ENCODE measurements around the gene MYO7A.

MYO7A gene

DNA sequence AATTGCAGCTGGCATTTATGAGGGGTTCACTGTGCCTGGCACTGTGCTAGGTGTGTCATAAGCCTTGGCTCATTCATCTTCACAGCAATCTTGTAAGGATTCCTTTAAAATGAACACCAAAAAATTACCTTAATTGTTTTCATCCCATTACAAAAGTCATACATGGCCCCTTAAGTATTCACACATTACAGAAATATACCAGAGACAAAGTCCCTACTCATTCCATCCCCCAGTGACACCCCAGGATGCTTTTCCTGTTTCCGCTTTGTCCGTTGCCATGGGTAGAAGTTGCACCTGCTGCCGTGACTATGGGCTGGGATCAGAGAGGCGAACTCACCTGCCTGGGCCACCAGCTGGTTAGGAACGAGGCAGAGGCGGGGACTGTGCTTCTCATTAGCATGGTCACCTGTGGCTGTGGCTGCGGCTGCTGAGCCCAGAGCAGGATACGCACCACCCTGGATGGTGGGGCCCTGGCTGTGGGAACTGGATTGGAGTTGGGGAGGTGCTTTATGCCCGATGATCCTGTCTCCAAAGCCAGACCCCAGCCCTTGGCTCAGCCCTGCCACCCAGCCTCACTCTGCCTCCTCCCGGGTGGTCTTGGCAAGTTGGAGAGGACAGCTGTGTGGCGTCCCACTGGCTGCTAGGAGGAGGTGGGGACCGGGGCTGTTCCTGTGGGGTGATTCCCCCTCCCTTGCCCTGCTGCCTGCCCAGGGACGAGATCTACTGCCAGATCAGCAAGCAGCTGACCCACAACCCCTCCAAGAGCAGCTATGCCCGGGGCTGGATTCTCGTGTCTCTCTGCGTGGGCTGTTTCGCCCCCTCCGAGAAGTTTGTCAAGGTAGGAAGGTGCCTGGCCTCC is 60.8 kb downstream of the MYO7A start:
- DNase-seq = peak; percentile 51

DNA sequence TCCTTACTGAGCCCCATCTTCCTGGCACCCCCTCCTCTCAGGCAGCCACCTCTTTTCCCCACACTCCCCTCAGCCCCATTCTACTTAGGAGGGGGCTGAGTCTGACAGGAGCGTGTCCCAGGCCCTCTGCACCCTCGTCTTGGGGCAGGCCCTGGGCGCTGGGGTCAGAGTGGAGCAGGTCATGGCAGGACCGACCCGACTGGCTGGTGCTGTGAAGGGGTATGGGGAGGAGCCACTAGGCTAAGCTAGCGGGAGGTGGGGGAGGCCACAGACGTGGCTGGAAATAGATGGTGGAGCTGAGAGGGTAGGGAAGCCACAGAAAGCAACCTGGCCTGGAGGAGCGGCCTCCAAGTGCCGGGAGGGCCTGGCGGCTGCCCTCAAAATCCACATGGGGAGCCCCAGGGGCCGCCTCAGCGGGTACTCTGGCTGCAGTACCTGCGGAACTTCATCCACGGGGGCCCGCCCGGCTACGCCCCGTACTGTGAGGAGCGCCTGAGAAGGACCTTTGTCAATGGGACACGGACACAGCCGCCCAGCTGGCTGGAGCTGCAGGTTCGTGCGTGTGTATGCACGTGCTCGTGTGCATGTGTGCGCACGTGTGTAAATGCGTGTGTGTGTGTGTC is 61.7 kb downstream of the MYO7A start:
- no peak for DNase-seq

DNA sequence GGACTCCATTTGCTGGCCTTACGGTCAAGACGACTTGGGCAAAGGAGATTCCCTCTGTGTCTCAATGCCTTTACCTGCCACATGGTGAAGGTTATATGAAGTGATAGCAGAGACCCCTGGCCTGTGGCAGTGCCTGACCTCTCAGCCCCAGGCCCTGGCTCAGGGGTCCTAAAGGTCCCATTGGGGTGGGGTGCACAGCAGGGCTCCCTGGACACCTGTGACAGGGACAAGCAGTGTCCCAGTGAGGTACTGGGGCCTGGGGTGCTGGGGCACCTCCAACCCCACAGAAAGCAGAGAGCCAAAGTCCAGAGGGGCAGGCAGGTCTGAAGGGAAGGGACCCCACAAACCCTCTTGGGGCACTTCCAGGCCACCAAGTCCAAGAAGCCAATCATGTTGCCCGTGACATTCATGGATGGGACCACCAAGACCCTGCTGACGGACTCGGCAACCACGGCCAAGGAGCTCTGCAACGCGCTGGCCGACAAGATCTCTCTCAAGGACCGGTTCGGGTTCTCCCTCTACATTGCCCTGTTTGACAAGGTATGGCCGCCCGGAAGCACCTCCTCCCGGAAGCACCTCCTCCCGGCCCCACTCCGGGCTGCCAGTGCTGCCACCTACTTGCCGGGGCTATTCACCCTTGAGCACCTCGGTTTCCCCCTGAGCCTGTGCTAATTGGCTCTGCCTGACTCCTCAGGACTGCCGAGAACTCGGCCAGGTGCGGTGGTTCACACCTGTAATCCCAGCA is 62.5 kb downstream of the MYO7A start:
- DNase-seq = no peak

DNA sequence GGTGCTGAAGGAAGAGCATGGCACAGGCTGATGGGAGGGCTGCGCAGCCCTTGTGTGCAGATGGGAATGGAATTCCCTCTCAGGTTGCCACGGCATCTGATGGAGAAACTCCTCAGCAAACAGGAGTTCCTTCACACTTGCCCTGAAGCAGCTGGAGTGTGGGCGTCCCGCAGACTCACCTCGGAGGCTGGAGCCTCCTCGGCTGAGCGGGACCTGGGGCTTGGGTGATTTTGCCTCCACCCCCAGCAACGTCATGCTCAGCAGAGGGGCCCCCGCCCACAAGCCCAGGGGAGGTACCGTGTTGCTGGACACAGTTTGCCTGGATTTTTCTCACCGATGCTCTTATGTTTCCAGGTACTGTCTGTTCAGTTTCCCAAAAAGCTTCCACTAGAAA is 63.4 kb downstream of the MYO7A start:
- no peak for DNase-seq

DNA sequence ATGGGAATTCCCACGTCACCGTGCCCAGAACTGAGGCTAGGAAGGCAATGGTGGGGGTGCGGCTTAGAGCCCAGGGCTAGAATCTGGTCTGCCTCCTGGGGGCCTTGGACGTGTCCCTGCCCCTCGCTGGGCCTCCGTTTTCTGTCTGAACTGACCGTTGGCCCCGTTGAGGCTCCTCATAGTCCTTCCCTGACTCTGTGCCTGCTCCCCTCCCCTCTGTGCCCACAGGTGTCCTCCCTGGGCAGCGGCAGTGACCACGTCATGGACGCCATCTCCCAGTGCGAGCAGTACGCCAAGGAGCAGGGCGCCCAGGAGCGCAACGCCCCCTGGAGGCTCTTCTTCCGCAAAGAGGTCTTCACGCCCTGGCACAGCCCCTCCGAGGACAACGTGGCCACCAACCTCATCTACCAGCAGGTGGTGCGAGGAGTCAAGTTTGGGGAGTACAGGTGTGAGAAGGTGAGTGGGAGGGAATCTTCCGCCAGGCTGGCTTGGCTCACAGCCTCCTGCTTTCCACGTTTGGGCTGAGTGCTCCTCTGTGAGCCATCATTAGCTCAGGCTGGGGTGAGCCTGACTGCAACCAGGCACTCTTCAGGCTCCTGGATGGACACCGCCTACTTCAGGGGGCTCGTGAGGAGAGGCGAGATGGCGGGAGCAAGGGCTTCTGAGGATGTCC is 63.9 kb downstream of the MYO7A start:
- no peak for DNase-seq

DNA sequence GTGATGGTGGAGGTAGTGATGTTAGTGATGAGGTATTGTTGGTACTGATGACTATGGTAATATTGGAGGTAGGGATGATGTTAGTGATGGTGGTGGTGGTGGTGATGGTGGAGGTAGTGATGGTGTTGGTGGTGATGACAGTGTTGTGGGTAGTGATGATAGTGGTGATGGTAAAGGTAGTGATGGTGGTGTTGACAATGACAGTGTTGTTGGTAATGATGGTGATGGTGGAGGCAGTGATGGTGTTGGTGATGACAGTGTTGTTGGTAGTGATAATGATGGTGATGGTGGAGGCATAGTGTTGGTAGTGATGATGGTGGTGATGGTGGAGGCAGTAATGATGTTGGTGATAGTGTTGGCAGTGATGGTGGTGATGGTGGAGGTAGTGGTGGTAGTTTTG is 65.1 kb downstream of the MYO7A start:
- no peak for DNase-seq

DNA sequence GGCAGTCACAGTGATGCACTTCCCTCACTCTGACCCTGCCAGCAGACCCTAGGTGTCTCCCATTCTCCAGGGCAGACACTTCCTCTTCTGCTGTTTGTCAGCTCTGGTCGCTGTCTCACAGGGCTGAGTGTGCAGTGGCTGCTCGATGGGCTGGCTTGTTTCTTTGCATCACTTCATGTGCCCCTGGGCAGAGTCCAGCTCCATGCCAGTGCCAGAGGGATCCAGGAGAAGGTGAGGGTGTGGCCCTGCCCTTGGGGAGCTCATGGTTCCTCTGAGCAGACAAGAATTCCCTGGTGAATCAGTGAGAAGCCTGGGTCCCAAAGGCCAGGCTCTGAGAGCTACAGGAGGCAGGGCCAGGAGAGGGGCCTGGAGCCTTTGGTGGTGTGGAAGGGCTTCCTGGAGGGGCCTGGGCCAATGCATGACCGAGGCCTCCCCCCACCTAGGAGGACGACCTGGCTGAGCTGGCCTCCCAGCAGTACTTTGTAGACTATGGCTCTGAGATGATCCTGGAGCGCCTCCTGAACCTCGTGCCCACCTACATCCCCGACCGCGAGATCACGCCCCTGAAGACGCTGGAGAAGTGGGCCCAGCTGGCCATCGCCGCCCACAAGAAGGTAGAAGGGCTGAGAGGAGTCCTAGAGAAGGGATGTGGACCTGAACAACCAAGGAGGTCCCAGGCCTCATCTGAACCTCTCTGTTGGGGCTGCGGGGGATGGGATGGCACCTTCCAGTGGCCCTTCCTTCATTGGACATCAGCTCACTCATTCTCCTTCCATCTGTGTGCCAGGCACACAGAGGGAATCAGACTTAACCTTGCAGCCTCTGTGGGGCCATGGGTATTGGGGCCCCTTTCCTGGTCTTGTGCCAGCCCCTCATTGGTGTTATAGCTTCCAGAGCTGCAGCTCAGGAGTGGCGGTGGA is 66.1 kb downstream of the MYO7A start:
- DNase-seq = no peak

DNA sequence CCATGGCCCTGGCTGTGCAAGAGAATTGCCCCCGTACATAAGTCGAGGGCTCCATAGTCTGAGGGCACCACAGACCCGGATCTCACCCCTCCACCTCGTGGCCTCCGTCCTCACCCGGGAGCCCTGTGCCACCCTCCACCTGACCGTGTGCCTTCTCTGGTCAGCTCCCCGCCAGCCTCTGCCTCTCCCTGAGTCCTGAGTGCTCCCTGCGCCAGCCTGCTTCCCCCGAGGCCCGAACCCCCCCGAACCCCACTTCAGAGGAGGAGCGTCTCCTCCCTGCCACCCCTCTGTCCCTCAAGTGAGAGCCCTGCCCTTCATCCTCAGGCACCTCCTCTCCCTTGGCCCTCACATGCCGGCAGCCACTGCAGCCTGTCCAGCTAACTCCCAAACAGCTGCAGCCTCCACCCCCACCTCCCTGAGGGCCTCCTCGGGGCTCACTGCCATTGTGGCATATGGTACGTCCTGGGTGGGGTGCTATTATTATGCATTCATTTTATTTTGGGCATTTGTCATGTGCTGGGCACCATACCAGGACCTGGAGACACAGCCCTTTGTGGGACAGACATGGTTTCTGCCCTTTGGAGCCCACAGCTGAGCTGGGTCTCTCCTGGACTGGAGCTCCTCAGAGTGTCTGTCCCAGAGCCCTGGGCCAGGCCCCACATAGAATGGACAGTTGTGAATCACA is 67.2 kb downstream of the MYO7A start:
- no peak for DNase-seq

DNA sequence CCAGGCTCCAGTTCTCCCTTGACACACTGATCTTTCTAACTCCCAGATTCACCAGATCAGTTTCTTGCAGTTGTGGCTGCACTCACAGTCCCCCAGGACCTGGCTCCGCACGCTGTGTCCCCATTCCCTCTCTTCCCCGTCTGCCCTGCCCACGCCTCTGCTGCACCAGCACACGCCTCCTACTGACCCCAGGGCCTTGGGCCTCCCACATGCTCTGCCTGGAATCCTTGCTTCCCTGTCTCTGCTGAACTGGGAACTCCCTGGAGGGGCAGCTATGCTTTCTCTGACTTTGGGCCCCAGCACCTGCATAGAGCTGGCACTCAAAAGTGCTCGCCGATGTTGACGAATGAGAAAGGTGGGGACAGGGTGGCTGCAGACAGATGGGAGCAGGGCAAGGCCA is 68.9 kb downstream of the MYO7A start:
- no peak for DNase-seq

DNA sequence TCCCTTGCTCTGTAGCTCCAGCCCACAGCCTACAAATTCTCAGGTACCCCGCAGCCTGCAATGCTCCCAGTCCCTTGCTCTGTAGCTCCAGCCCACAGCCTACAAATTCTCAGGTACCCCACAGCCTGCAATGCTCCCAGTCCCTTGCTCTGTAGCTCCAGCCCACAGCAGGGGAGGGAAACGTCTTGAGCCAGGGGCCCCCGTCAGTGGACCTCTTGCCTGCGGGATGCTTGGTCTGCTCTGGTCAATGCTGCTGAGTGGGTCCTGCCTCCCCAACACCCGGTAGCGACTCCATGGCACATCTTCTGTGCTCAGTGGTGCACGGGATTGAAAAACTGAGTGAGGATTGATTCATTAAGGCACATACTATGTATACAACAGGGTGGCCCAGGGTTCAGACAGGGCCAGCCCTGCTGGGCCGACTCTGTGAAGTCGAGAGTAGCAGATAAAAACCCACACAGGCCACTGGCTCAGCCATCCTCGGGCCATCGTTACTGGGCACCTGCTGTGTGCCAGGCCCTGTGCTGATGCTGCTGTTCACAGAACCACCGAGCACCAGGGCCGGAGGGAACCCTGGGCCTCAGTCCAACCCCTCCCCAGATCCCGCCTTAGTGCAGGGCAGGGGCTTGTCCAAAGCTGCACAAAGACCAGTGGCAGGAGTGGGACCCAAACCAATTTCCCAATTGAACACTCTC is 69.7 kb downstream of the MYO7A start:
- DNase-seq = no peak

DNA sequence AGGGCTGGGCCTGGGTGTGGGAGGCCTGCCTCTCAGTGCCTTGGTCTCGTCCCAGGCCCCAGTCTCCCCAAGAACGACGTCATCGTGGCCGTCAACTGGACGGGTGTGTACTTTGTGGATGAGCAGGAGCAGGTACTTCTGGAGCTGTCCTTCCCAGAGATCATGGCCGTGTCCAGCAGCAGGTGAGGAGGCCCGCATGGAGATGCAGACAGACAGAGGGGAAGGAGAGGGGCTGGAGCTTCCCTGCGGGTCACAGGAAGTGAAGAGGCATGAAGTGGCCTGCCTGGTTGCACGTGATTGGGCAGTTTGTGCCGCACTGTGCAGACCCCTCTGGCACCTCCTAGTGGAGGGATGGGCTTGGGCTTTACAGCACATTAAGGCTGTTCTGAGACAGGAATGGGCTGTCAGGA is 70.4 kb downstream of the MYO7A start:
- no peak for DNase-seq

DNA sequence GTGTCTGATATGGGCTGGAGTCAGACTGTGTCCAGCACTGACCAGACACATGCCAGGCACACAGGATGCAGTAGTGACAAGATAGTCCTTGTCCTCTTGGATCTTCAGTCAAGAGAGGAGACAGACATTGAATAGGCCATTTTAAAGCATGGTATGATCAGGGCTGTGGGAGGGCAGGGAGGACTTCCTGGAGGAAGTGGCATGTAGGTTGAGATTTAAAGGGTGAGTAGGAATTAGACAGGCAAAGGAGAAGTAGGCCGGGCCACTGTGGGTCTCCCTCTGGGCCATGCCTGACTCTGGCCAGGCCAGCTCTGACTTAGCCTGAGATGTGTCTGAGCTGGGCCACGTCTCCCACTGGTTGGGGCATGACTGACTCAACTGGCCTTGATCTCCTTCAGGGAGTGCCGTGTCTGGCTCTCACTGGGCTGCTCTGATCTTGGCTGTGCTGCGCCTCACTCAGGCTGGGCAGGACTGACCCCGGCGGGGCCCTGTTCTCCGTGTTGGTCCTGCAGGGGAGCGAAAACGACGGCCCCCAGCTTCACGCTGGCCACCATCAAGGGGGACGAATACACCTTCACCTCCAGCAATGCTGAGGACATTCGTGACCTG is 71.2 kb downstream of the MYO7A start:
- DNase-seq = no peak

DNA sequence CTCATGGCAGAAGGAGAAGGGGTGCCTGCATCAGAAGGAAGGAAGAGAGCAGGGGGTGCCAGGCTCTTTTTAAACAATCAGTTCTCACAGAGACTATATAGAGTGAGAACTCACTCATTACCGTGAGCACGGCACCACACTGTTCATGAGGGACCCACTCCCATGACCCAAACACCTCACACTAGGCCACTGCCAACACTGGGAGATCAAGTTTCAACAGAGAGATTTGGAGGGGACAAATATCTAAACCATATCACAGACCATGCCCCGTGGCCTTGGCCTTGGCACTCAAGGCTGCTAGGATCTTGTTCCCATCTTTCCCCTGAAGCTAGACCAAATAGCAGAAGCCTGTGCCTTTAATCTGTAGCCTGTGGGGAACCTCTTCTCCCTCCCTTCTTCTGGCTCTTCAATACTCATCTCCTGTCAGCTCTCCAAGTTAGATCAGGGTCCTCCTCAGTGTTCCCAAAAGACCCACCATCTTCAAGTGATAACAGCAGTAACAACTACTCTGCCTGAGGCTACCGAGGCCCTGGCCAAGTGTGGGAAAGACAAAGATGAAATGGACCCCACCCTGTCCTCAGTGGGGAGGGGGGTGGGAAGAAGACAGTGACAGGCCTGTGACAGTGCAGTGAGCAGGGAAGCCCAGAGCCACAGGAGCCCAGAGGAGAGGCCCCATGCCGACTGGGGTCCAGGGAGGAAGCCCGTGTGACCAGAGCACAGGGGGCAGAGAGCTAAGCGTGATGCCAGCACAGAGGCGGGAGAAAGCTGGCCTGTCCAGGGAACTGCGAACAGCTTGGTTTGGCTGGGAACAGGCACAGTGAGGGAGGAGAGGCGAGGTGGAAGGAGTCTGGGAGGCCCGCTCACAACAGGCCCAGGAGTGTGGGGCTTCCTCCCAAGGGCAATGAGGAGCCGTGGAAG is 72.6 kb downstream of the MYO7A start:
- DNase-seq = no peak

DNA sequence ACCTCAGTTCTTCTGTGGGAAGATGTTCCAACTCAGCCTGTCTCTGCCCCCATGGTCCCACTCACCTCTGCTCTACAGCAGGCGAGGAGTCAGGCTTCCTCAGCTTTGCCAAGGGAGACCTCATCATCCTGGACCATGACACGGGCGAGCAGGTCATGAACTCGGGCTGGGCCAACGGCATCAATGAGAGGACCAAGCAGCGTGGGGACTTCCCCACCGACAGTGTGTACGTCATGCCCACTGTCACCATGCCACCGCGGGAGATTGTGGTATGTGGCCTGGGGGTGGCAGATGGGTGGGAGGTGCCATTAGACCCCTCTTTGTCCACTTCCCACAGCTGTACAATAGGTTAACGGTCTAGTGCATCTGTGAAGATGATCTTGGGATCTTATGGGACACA is 73.3 kb downstream of the MYO7A start:
- no peak for DNase-seq

DNA sequence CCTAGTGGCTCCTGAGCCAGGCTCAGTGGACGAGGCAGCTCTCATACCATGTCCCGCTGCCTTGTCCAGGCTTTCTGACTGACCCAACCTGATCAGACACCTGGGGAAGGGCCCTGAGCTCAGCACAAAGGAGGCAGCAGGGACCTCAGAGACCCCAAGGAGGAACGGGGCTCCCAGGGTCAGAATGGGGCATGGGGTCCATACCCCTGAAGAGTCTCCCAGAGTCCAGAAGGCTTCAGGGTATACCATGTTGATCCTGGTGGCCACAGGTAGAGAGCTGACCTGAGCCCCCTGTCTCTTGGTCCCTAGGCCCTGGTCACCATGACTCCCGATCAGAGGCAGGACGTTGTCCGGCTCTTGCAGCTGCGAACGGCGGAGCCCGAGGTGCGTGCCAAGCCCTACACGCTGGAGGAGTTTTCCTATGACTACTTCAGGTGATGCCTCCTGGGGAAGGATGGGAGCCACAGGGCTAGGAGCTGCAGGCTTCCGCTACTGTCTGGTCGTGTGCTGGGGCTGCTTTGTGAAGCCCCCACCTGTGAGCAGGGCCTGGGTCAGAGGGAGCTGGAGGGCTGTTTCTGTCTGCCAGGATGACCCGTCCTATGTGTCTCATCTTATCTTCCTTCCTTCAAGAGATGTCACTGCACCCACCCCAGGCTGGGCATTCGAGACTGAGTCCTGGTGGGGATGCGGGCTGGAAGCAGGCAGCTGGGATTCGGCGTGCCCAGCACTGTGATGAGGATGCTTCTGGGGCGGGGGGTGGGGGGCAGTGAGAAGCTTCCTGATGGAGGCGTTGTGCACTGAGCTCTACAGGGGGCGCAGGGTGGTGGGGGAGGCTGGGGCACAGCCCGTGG is 74.2 kb downstream of the MYO7A start:
- no peak for DNase-seq

DNA sequence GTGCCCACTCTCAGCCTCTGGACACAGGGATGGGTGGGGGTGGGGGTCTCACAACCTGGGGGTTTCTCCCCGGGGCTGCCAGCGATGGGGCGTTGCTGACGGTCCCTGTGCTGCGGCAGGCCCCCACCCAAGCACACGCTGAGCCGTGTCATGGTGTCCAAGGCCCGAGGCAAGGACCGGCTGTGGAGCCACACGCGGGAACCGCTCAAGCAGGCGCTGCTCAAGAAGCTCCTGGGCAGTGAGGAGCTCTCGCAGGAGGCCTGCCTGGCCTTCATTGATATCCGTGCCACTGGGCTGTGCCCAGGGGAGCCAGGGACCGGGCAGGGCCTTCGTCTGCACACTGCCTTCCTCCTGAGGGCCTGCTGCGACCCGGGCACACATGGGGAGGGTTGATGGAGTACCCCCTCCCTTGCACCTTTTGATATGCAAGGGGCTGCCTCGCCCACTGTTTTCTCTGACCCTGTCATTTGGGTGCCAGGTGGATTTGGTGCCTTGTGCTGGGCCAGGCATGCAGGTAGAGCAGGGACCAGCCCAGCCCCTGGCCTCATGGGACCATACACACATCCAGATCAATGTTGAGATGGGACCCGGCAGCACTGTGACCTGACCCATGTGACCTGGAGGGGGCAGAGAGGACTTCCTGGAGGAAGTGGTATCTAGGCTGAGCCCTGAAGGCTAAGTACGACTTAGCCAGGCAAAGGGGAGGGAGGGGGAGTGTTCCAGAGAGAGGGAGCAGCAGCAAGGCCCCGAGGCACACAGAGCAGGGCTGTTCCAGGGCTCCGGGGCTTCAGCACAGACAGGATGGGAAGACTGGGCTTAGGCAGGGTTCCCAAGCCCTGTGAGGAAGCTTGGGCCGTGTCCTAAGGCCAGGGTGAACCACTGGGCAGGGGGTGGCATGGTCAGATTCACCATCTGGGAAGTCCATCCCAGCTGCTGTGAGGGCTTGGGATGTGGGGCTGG is 75.2 kb downstream of the MYO7A start:
- DNase-seq = no peak
